Nephron (organoid): Measurements from ENCODE around the gene SMIM43.

Experiments
- H3K27ac Mint-ChIP-seq, 3 experiments: 2 replicates each; pipeline ENCODE4 v1.8.0; 2020; ENCODE audit warnings: mixed read lengths in 3 of 3, mild to moderate bottlenecking in 2 of 3, moderate library complexity in 1 of 3
- H3K27me3 Mint-ChIP-seq: 2 replicates; pipeline ENCODE4 v1.8.0; 2021; ENCODE audit warnings: low read depth, mild to moderate bottlenecking, moderate library complexity, mixed read lengths
- H3K36me3 Mint-ChIP-seq: 2 replicates; pipeline ENCODE4 v1.8.0; 2020; ENCODE audit warnings: low read depth, mixed read lengths
- H3K4me1 Mint-ChIP-seq: 2 replicates; pipeline ENCODE4 v1.8.0; 2020; ENCODE audit warnings: mixed read lengths
- H3K4me3 Mint-ChIP-seq, 3 experiments: 2 replicates each; pipeline ENCODE4 v1.8.0; 2020; ENCODE audit warnings: mild to moderate bottlenecking in 3 of 3, mixed read lengths in 3 of 3, moderate library complexity in 2 of 3
- H3K9me3 Mint-ChIP-seq: 2 replicates; pipeline ENCODE4 v1.8.0; 2020; ENCODE audit warnings: mixed read lengths
- CTCF ChIP-seq, 3 experiments: fragments of 200-600 bp; sonication (generic); IDR thresholded peaks; one replicate each; pipeline ENCODE4 v1.5.0; 2021; ENCODE audit warnings: antibody characterized with exemption in 3 of 3; ENCODE audit not compliant: unreplicated experiment in 3 of 3

Gene SMIM43

GRCh38 chr4:121800961-121801714, 36.2 kb upstream of the SMIM43 start, which contains the start of gene EXOSC9:
Gene EXOSC9, plus strand, starts transcription at chr4:121801323. Its CDS starts 102 bp downstream, at chr4:121801425.
- peaks cover 18% of the 10 kb centered on the region for H3K36me3 Mint-ChIP-seq
- peak within 1 kb of the TSS; percentile 88 to 93 (median 92) for H3K4me3 Mint-ChIP-seq
- no peaks in the 10 kb centered on the region for H3K27me3 Mint-ChIP-seq
- H3K9me3 Mint-ChIP-seq: no peaks in the 10 kb centered on the region
- peaks cover 20% of the 10 kb centered on the region for H3K4me1 Mint-ChIP-seq
- H3K27ac Mint-ChIP-seq: peak within 1 kb of the TSS; percentile 96 to 99 (median 97)
- no peak for TF ChIP-seq CTCF (IDR thresholded peaks at IDR 0.05; ENCODE audit: unreplicated experiment in 3 of 3)

- Mint-ChIP-seq H3K36me3 (peaks cover 18% of the 10 kb centered on the region), H3K4me1 (peaks cover 25% of the 10 kb centered on the region), H3K27me3 (no peaks in the 10 kb centered on the region), H3K4me3 (peak overlapping the region; percentile 88 to 93 (median 92)), H3K27ac (peak overlapping the region; percentile 96 to 99 (median 97)), H3K9me3 (no peaks in the 10 kb centered on the region)
- no peak for TF ChIP-seq CTCF (IDR thresholded peaks at IDR 0.05; ENCODE audit: unreplicated experiment in 3 of 3)
These were observed 35.6 kb upstream of the SMIM43 start for GRCh38 chr4:121800638-121800960.

GRCh38 chr4:121799867-121800501, 35.0 kb upstream of the SMIM43 start:
- Mint-ChIP-seq H3K27ac (peak overlapping the region; percentile 96 to 99 (median 97)), H3K9me3 (no peaks in the 10 kb centered on the region), H3K27me3 (no peaks in the 10 kb centered on the region), H3K4me3 (peak overlapping the region; percentile 88 to 93 (median 92)), H3K4me1 (peaks cover 31% of the 10 kb centered on the region), H3K36me3 (peaks cover 11% of the 10 kb centered on the region)
- no peak for TF ChIP-seq CTCF (IDR thresholded peaks at IDR 0.05; ENCODE audit: unreplicated experiment in 3 of 3)

- peaks cover 37% of the 10 kb centered on the region for H3K4me1 Mint-ChIP-seq
- peak overlapping the region; percentile 40 to 92 (median 88) for H3K4me3 Mint-ChIP-seq
- no peaks in the 10 kb centered on the region for H3K27me3 Mint-ChIP-seq
- no peaks in the 10 kb centered on the region for H3K9me3 Mint-ChIP-seq
- H3K36me3 Mint-ChIP-seq: peaks cover 6% of the 10 kb centered on the region
- TF ChIP-seq CTCF (IDR thresholded peaks at IDR 0.05; ENCODE audit: unreplicated experiment in 3 of 3): no peak
- peak overlapping the region in 2 of 3 experiments; percentile 96 to 99 for H3K27ac Mint-ChIP-seq
These were observed 34.4 kb upstream of the SMIM43 start for GRCh38 chr4:121799208-121799823.

- no peak for TF ChIP-seq CTCF (IDR thresholded peaks at IDR 0.05; ENCODE audit: unreplicated experiment in 3 of 3)
- no peak overlapping the region for H3K4me3 Mint-ChIP-seq
- no peaks in the 10 kb centered on the region for H3K9me3 Mint-ChIP-seq
- H3K27ac Mint-ChIP-seq: peak overlapping the region in 2 of 3 experiments; percentile 34 to 67
- no peaks in the 10 kb centered on the region for H3K27me3 Mint-ChIP-seq
- peaks cover 32% of the 10 kb centered on the region for H3K4me1 Mint-ChIP-seq
- no peaks in the 10 kb centered on the region for H3K36me3 Mint-ChIP-seq
These were observed 31.3 kb upstream of the SMIM43 start for GRCh38 chr4:121796283-121796682.
